Activated CD8-positive, alpha-beta memory T cell treated with anti-CD3 and anti-CD28 coated beads, Interleukin-2, amount 50 U/mL, for 24 hours (primary cell): ENCODE measurements around the gene OR10A2.
"Not testable (repeated sequence)": the region's sequence is repeated elsewhere in the genome, so short reads cannot be mapped to it uniquely, and the experiment has no call there.

Source experiments
- DNase-seq: peaks from one replicate; pipeline ENCODE4 v3.0.0-alpha.2; 2020; ENCODE audit errors: extremely low read depth

OR10A2 gene

GRCh38 chr11:6862961-6863360 is at the start of gene OR10A2:
Gene OR10A2, plus strand, starts transcription at chr11:6863057. Its CDS starts 6,698 bp downstream, at chr11:6869755.
- no peak for DNase-seq

DNA sequence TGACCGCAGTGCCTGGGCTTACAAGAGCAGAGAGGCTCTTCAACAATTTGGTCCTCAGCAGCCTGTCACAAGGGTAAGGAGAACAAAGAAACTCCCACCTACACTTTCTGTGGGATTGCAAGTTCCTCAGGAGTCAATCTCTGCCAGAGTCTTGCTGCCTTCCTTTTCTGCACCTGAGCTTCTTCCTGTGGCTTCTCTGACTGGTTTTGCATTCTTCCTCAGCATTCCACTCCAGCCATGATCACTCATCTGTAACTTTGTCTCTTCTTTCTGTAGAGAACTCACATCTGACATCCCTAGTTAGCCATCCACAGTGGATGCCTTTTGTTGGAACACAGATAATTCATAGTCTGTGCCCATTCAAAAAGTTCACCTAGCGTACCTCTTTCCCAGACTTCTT is 49.2 kb upstream of the OR10A2 start:
- no peak for DNase-seq

GRCh38 chr11:6817694-6818093 is 45.2 kb upstream of the OR10A2 start:
- no peak for DNase-seq

GRCh38 chr11:6818967-6819366 is 43.9 kb upstream of the OR10A2 start:
- no peak for DNase-seq

GRCh38 chr11:6824136-6824823 is 38.6 kb upstream of the OR10A2 start:
- no peak for DNase-seq

DNA sequence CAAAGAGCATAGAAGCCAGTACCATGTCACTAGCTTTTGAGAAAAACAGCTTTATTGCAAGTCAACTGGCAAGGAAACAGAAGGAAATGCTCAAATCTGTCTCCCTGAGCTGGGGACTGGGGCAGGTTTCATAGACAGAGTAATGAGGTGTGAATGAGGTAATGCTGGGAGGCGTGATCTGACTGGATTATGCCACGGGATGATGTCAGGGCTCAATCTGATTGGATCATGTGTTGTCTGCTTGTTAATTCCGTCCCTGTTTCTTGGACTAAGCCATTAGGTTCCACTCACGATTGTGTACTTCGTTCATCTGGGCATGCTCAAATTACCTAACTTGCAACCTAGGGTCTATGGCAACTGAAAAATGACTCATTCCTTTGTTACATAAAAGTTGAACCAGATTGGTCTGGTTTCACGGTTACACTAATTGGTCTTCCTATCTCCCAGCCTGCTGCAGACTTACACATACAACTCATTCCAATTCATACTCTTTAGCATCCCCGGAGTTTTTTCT is 37.6 kb upstream of the OR10A2 start:
- no peak for DNase-seq

DNA sequence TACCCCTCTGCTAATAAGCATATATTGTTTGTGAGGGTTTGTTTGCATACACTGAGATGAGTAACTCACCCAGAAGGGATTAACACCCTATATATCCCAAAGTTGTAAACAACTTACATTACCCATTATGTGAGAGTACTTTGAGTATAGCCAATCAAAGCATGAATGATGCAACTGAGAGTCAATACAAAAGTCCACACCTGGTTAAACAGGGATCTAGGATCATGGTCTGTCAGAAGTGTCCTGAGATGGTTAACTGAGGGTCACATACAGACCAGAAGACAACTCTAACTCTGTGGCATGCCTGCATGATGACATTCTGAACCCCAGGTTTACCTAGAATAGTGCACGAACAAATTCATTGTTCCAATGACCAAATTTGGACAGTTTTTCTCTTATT is 34.8 kb upstream of the OR10A2 start:
- no peak for DNase-seq

DNA sequence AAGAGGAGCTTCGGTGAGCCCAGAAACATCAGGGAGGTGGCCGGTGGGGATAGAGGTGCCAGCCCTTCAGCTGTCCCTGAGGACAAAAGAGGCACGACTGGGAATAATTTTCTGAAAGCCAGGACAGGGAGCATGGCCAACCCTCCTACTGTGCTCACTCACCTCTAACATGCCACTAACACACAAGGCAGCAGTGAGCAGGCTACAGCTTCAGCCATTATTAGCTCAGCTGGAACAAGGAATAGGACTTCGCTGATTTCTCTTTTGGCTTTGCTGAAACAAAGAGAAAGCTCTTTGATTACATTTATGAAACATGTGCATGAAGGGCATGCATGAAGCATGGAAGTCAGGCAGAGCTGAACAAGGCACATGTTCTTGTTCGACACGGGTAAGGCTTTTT is 29.5 kb upstream of the OR10A2 start:
- DNase-seq: no peak

- no peak for DNase-seq
Measured at GRCh38 chr11:6834021-6834420, 28.8 kb upstream of the OR10A2 start.

GRCh38 chr11:6841694-6842093 is 21.2 kb upstream of the OR10A2 start:
- DNase-seq: no peak

- DNase-seq: no peak
Measured at GRCh38 chr11:6843670-6844069, 19.2 kb upstream of the OR10A2 start.

DNA sequence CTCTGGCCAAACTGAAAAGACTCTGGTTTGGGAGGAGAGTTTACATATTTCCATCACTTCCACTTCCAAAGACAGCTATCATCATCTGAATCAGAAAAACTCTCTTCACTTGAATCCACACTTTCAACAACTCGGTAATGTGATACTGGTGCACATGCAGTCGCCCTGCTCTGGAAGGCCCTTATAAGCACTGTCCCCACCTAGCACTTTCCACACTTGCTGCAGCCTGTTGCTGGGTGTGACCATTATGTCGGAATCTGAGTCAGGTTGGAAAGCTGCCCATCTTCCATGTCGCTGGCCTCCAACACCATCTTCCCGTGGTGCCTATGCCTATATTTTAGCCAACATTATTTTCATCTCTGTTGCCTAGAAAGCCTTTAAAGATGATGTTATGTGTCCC is 18.5 kb upstream of the OR10A2 start:
- DNase-seq: no peak

- DNase-seq: no peak
Measured at GRCh38 chr11:6845383-6845782, 17.5 kb upstream of the OR10A2 start, which contains the start of gene OR10A5. Gene OR10A5, plus strand, starts transcription at chr11:6845683. Its CDS starts 0 bp downstream, at chr11:6845683.

GRCh38 chr11:6850526-6850925 is 12.3 kb upstream of the OR10A2 start:
- no peak for DNase-seq

DNA sequence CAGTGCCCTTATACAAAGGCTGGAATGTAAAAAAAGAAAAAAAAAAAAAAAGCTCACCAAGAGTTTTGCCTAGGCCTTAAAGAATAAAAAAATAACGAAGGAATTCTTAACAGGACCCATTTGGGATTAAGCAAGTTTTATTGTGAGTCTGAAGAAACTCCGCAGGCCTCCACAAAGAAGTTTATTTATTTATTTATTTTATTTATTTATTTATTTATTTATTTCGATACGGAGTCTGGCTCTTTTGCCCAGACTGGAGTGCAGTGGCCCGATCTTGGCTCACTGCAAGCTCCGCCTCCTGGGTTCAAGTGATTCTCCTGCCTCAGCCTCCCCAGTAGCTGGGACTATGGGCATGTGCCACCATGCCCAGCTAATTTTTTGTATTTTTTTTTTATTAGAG is 8.1 kb upstream of the OR10A2 start:
- not testable (repeated sequence) for DNase-seq

DNA sequence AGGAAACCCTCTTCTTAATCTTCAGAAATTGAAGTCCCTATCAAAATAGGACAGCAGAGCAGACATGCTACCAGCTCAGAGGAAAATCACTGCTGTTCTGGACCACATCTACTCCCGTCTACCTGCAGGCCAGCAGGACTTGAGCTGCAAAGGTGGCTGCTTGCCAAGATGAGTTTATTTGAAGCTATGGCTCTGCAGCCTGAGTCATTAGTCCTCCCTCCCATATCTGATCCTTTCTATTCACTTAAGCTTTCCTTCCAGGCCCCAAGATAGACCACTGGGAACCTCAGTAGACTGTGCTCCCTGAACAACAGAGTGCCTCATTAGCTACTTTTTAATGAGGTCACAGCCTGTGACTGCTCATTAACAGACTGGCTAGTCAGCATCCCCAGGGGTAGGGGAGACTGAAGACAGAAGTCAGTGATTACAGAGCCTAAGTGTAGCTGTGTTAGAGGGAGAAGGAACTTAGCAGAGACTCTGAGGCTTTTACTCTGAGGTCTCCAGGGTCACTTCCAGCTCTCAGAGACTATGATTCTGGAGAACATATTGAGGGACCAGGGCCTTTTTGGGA is 6.8 kb upstream of the OR10A2 start:
- DNase-seq: no peak

DNA sequence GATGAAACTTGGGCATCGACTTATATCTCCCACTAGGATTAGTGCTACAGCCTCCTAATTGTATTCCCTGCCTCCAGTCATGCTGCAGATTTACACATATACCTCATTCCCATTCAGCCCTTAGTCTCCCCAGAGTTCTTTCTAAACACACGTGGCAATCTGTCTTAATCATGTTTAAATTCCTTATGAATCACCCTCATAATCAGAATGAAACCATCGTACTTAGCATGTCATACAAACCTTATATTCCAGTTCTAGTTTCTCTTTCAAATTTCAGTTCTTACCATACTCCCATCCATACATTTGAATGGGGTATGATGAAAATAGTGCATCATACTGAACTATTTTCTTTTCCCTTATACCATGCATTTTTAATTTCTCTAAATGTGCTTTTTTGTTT is 6.0 kb upstream of the OR10A2 start:
- no peak for DNase-seq

DNA sequence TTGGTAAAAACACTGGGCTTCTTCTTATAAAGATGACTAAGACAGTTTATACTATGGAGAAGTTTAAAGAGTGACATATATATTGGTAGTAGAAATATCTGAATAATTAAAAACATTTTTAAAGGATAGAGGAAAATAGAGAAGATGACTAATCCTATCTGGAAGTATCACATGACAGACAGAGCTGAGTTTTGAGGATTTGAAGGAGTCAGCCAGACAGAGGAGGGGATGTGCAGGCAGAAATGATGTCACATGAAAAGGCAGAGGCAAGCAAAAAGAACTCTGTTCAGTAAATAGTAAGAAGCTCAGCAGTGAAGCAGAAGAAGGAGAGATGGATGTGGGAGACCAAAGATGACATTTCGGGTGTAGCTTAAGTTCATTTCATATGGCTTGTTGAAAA is 1.6 kb downstream of the OR10A2 start:
- DNase-seq: no peak

DNA sequence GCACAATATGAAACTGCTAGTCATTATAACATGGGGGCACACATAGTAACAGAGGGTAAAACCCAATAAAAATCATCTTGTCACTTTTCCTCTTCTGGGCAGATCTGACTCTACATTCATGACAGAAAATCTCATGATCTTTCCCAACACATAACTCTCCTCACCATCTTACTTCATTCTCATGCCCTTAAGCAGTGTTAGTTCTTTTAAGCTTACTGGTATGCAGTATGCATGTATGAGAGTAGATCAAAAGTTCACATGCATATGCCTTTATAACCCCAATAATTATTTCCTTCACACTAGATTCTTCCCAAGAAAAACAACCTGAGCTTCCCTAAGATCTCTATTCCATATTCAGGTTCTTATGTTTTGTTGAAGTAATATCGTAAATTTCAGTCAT is 8.4 kb downstream of the OR10A2 start:
- DNase-seq: no peak

- DNase-seq: no peak
Measured at GRCh38 chr11:6875761-6876160, 12.9 kb downstream of the OR10A2 start.

DNA sequence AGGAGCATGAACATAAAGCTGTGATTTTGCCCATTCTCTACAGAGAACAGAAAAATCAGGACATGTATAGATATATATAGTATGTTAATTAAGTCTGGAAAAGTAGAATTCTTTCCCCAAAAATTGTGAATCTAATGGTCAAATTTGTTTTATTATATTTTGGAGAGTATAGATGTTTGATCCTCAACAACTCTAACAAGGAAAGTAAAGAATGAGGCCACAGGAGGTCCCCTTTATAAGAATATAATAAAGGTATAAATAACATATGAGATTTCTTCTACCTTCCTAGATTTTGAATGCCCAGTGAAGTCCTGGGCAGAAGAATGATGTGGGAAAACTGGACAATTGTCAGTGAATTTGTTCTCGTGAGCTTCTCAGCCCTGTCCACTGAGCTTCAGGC is 13.5 kb downstream of the OR10A2 start, which contains the start of gene OR10A4:
Gene OR10A4, plus strand, starts transcription at position 301 of the 400 bp plus-strand sequence. Its CDS starts 23 bp downstream, at position 324.
- DNase-seq: no peak

DNA sequence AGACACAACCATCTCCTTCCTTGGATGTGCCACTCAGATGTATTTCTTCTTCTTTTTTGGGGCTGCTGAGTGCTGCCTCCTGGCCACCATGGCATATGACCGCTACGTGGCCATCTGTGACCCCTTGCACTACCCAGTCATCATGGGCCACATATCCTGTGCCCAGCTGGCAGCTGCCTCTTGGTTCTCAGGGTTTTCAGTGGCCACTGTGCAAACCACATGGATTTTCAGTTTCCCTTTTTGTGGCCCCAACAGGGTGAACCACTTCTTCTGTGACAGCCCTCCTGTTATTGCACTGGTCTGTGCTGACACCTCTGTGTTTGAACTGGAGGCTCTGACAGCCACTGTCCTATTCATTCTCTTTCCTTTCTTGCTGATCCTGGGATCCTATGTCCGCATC is 14.1 kb downstream of the OR10A2 start:
- DNase-seq: no peak

DNA sequence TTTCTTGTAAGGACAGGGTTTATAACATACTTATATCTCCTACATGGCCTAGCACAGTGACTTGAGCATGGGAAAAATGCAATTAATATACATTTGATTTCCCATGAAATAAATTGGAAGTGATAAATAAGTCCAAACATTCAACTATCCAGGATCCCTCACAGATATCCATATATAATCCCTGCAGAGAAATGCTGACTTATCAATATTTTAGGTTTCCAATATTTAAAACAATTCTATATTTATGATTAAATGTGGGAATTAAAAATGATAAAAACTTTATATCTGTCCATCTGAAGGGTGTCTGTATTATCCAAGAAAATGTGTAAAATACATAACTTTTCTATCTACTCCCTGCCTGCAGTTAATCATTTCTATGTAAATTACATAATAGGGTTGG is 19.9 kb downstream of the OR10A2 start:
- no peak for DNase-seq
